GM23338 (cell line): Measurements from ENCODE around the gene NTRK3. TPM values are rescaled to one million over a fixed set of nuclear protein-coding genes. Genes with fewer than 3 reads are reported as not detected.

Experiments used
- ATAC-seq: fragments of 200-7000 bp; cut with Tn5 transposase; 3 replicates; pipeline ENCODE4 v1.9.1; 2020
- DNase-seq: peaks from one replicate; pipeline ENCODE4 v3.0.0-alpha.2; 2015; ENCODE audit warnings: low spot score
- H2AFZ ChIP-seq: fragments of 200-600 bp; sonication (generic); 2 replicates; pipeline ENCODE4 v1.8.0; 2016; ENCODE audit warnings: antibody characterized with exemption, mild to moderate bottlenecking, moderate library complexity
- H3F3A ChIP-seq: fragments of 200-600 bp; sonication (generic); replicated peaks from 2 replicates; pipeline ENCODE4 v1.8.0; 2017; ENCODE audit warnings: antibody characterized with exemption, mixed run types, low read depth
- H3K27ac ChIP-seq: fragments of 200-600 bp; sonication (generic); 2 replicates; pipeline ENCODE4 v1.6.1; 2016; ENCODE audit warnings: low read depth
- H3K27me3 ChIP-seq: fragments of 200-600 bp; sonication (generic); 2 replicates; pipeline ENCODE4 v1.8.0; 2016; ENCODE audit warnings: mild to moderate bottlenecking, mixed run types, moderate library complexity; ENCODE audit not compliant: insufficient read depth
- H3K36me3 ChIP-seq: fragments of 200-600 bp; sonication (generic); 2 replicates; pipeline ENCODE4 v1.8.0; 2016; ENCODE audit warnings: mild to moderate bottlenecking; ENCODE audit not compliant: insufficient read depth
- H3K4me1 ChIP-seq: fragments of 200-600 bp; sonication (generic); 2 replicates; pipeline ENCODE4 v1.8.0; 2016; ENCODE audit warnings: mild to moderate bottlenecking, moderate library complexity; ENCODE audit not compliant: insufficient read depth
- H3K4me2 ChIP-seq: fragments of 200-600 bp; sonication (generic); 2 replicates; pipeline ENCODE4 v1.7.1; 2017; ENCODE audit warnings: mixed run types
- H3K4me3 ChIP-seq: fragments of 200-600 bp; sonication (generic); 2 replicates; pipeline ENCODE4 v1.6.1; 2016; ENCODE audit warnings: mixed run types
- H3K79me2 ChIP-seq: fragments of 200-600 bp; sonication (generic); replicated peaks from 2 replicates; pipeline ENCODE4 v1.8.0; 2017; ENCODE audit warnings: mild to moderate bottlenecking; ENCODE audit not compliant: insufficient read depth
- H3K9me2 ChIP-seq: fragments of 200-600 bp; sonication (generic); 2 replicates; pipeline ENCODE4 v1.8.0; 2017; ENCODE audit not compliant: insufficient read depth
- H4K20me1 ChIP-seq: fragments of 200-600 bp; sonication (generic); replicated peaks from 2 replicates; pipeline ENCODE4 v1.8.0; 2017; ENCODE audit warnings: mild to moderate bottlenecking; ENCODE audit not compliant: insufficient read depth
- H3K27ac Mint-ChIP-seq: 2 replicates; pipeline ENCODE4 v1.8.0; 2020; ENCODE audit warnings: inconsistent platforms, mild to moderate bottlenecking, moderate library complexity, mixed read lengths
- H3K27me3 Mint-ChIP-seq: 3 replicates; pipeline ENCODE4 v1.8.0; 2022; ENCODE audit warnings: low read depth, mild to moderate bottlenecking, moderate library complexity, mixed read lengths, inconsistent platforms; ENCODE audit not compliant: insufficient read depth, poor library complexity
- H3K36me3 Mint-ChIP-seq: 3 replicates; pipeline ENCODE4 v1.8.0; 2021; ENCODE audit warnings: low read depth, mild to moderate bottlenecking, inconsistent platforms, moderate library complexity, mixed read lengths
- H3K4me1 Mint-ChIP-seq: 3 replicates; pipeline ENCODE4 v1.8.0; 2020; ENCODE audit warnings: mild to moderate bottlenecking, inconsistent platforms, mixed read lengths
- H3K4me3 Mint-ChIP-seq: 3 replicates; pipeline ENCODE4 v1.8.0; 2021; ENCODE audit warnings: moderate library complexity, mild to moderate bottlenecking, inconsistent platforms, mixed read lengths
- H3K9me3 Mint-ChIP-seq: 3 replicates; pipeline ENCODE4 v1.8.0; 2020; ENCODE audit warnings: moderate library complexity, mild to moderate bottlenecking, inconsistent platforms, mixed read lengths
- CREB1 ChIP-seq: fragments of 250-450 bp; sonication (Bioruptor Pico); IDR thresholded peaks from 2 replicates; pipeline ENCODE4 v1.5.0; 2020; ENCODE audit warnings: low read depth, mild to moderate bottlenecking, moderate library complexity
- EZH2 ChIP-seq: fragments of 200-600 bp; sonication (generic); IDR thresholded peaks from one replicate; pipeline ENCODE4 v1.8.0; 2017; ENCODE audit warnings: antibody characterized with exemption, mild to moderate bottlenecking, low read depth; ENCODE audit not compliant: unreplicated experiment
- EZH2phosphoT487 ChIP-seq: fragments of 200-600 bp; sonication (generic); IDR thresholded peaks from one replicate; pipeline ENCODE4 v1.8.1; 2018; ENCODE audit warnings: antibody characterized with exemption; ENCODE audit not compliant: unreplicated experiment
- JUNB ChIP-seq: IDR thresholded peaks from one replicate; pipeline ENCODE4 v1.6.1; 2016; ENCODE audit warnings: antibody characterized with exemption; ENCODE audit not compliant: unreplicated experiment
- NANOG ChIP-seq: IDR thresholded peaks from 2 replicates; pipeline ENCODE4 v1.6.1; 2016; ENCODE audit warnings: antibody characterized with exemption, borderline replicate concordance
- POLR2AphosphoS5 ChIP-seq: IDR thresholded peaks from 2 replicates; pipeline ENCODE4 v1.6.1; 2016; ENCODE audit warnings: antibody characterized with exemption, low read depth
- STAT1 ChIP-seq: IDR thresholded peaks from one replicate; pipeline ENCODE4 v1.6.1; 2016; ENCODE audit warnings: antibody characterized with exemption; ENCODE audit not compliant: unreplicated experiment
- ZNF114 ChIP-seq: fragments of 250-450 bp; sonication (Bioruptor Pico); IDR thresholded peaks from 2 replicates; pipeline ENCODE4 v1.5.0; 2020; ENCODE audit warnings: mild to moderate bottlenecking, moderate library complexity
- ZNF331 ChIP-seq: fragments of 250-450 bp; sonication (Bioruptor Pico); IDR thresholded peaks from 2 replicates; pipeline ENCODE4 v1.5.0; 2020; ENCODE audit warnings: low read depth, mild to moderate bottlenecking, moderate library complexity
- polyA plus RNA-seq: library from polyadenylated mRNA; unstranded; fragments of >200 nt; fragmentation: Nextera tagmentation; extraction: Ambion mirVana; gene quantifications from 2 replicates; pipeline ENCODE4 v1.2.1, GENCODE V29; 2016
- total RNA-seq: library from RNA; depleted of rRNA; stranded (reverse); fragments of >200 nt; shearing (Covaris generic); gene quantifications from 2 replicates; pipeline ENCODE4 v1.2.3, GENCODE V29; 2014
- TF ChIP-seq, protein P1 (sequence below): fragments of 250-450 bp; sonication (Bioruptor Pico); IDR thresholded peaks from 2 replicates; pipeline ENCODE4 v1.5.0; 2020; ENCODE audit warnings: mild to moderate bottlenecking, moderate library complexity
- TF ChIP-seq, protein P2 (sequence below): IDR thresholded peaks from one replicate; pipeline ENCODE4 v1.6.1; 2018; ENCODE audit warnings: antibody characterized with exemption; ENCODE audit not compliant: unreplicated experiment
- TF ChIP-seq, protein P3 (sequence below): IDR thresholded peaks from 2 replicates; pipeline ENCODE4 v1.6.1; 2016; ENCODE audit warnings: antibody characterized with exemption
- TF ChIP-seq, protein P4 (sequence below), 2 experiments: fragments of 200-600 bp in 1 of 2; sonication (generic) in 1 of 2; conservative IDR thresholded peaks; 2 replicates each; pipeline versions ENCODE4 v1.5.1 to v1.6.1; 2016 to 2017; ENCODE audit warnings: antibody characterized with exemption in 2 of 2, low read depth in 2 of 2, mild to moderate bottlenecking in 2 of 2, moderate library complexity in 1 of 2

Gene NTRK3
- total and polyA plus RNA-seq, 2 experiments from 2014 or later: 3.1 to 5.3 TPM

DNA sequence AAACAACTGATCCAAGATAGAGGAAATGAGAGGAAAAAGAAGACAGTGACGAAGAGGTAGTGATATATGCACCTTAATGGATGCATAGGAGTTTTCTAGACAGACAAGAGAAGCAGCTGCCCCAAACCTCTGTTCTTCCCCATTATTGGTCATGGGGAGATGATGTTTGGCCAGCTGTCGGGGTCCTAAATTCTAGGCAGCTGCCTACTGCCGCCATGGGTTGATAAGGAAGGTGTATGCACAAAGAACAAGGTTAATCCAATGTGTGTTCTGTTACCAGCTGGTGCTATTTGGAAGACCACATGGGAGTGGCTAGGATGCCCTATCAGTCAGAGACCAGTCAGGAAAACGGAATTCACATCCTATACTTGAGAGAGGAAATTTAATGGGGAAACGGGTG lies 47.4 kb downstream of the NTRK3 start:
- ATAC-seq (no peak), DNase-seq (no peak)
- H3K4me1 ChIP-seq: no peaks in the 10 kb centered on the region
- no peaks in the 10 kb centered on the region for H3K79me2 ChIP-seq
- no peak overlapping the region for H3K4me3 ChIP-seq
- H2AFZ ChIP-seq: no peak overlapping the region
- no peak overlapping the region for H3K4me2 ChIP-seq
- no peak overlapping the region for H3K27ac ChIP-seq
- no peak overlapping the region for H3K4me3 Mint-ChIP-seq
- peaks cover 8% of the 10 kb centered on the region for H3K4me1 Mint-ChIP-seq
- no peaks in the 10 kb centered on the region for H3K9me3 Mint-ChIP-seq
- peaks cover 7% of the 10 kb centered on the region for H3K27me3 Mint-ChIP-seq
- H4K20me1 ChIP-seq: no peaks in the 10 kb centered on the region
- no peaks in the 10 kb centered on the region for H3K36me3 Mint-ChIP-seq
- TF ChIP-seq, protein P1, sequence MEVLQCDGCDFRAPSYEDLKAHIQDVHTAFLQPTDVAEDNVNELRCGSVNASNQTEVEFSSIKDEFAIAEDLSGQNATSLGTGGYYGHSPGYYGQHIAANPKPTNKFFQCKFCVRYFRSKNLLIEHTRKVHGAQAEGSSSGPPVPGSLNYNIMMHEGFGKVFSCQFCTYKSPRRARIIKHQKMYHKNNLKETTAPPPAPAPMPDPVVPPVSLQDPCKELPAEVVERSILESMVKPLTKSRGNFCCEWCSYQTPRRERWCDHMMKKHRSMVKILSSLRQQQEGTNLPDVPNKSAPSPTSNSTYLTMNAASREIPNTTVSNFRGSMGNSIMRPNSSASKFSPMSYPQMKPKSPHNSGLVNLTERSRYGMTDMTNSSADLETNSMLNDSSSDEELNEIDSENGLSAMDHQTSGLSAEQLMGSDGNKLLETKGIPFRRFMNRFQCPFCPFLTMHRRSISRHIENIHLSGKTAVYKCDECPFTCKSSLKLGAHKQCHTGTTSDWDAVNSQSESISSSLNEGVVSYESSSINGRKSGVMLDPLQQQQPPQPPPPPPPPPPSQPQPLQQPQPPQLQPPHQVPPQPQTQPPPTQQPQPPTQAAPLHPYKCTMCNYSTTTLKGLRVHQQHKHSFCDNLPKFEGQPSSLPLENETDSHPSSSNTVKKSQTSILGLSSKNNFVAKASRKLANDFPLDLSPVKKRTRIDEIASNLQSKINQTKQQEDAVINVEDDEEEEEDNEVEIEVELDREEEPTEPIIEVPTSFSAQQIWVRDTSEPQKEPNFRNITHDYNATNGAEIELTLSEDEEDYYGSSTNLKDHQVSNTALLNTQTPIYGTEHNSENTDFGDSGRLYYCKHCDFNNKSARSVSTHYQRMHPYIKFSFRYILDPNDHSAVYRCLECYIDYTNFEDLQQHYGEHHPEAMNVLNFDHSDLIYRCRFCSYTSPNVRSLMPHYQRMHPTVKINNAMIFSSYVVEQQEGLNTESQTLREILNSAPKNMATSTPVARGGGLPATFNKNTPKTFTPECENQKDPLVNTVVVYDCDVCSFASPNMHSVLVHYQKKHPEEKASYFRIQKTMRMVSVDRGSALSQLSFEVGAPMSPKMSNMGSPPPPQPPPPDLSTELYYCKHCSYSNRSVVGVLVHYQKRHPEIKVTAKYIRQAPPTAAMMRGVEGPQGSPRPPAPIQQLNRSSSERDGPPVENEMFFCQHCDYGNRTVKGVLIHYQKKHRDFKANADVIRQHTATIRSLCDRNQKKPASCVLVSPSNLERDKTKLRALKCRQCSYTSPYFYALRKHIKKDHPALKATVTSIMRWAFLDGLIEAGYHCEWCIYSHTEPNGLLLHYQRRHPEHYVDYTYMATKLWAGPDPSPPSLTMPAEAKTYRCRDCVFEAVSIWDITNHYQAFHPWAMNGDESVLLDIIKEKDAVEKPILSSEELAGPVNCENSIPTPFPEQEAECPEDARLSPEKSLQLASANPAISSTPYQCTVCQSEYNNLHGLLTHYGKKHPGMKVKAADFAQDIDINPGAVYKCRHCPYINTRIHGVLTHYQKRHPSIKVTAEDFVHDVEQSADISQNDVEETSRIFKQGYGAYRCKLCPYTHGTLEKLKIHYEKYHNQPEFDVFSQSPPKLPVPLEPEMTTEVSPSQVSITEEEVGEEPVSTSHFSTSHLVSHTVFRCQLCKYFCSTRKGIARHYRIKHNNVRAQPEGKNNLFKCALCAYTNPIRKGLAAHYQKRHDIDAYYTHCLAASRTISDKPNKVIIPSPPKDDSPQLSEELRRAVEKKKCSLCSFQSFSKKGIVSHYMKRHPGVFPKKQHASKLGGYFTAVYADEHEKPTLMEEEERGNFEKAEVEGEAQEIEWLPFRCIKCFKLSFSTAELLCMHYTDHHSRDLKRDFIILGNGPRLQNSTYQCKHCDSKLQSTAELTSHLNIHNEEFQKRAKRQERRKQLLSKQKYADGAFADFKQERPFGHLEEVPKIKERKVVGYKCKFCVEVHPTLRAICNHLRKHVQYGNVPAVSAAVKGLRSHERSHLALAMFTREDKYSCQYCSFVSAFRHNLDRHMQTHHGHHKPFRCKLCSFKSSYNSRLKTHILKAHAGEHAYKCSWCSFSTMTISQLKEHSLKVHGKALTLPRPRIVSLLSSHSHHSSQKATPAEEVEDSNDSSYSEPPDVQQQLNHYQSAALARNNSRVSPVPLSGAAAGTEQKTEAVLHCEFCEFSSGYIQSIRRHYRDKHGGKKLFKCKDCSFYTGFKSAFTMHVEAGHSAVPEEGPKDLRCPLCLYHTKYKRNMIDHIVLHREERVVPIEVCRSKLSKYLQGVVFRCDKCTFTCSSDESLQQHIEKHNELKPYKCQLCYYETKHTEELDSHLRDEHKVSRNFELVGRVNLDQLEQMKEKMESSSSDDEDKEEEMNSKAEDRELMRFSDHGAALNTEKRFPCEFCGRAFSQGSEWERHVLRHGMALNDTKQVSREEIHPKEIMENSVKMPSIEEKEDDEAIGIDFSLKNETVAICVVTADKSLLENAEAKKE (CRISPR knock-in tag): no peak
- TF ChIP-seq ZNF331 (CRISPR knock-in tag): no peak
- TF ChIP-seq, protein P2, sequence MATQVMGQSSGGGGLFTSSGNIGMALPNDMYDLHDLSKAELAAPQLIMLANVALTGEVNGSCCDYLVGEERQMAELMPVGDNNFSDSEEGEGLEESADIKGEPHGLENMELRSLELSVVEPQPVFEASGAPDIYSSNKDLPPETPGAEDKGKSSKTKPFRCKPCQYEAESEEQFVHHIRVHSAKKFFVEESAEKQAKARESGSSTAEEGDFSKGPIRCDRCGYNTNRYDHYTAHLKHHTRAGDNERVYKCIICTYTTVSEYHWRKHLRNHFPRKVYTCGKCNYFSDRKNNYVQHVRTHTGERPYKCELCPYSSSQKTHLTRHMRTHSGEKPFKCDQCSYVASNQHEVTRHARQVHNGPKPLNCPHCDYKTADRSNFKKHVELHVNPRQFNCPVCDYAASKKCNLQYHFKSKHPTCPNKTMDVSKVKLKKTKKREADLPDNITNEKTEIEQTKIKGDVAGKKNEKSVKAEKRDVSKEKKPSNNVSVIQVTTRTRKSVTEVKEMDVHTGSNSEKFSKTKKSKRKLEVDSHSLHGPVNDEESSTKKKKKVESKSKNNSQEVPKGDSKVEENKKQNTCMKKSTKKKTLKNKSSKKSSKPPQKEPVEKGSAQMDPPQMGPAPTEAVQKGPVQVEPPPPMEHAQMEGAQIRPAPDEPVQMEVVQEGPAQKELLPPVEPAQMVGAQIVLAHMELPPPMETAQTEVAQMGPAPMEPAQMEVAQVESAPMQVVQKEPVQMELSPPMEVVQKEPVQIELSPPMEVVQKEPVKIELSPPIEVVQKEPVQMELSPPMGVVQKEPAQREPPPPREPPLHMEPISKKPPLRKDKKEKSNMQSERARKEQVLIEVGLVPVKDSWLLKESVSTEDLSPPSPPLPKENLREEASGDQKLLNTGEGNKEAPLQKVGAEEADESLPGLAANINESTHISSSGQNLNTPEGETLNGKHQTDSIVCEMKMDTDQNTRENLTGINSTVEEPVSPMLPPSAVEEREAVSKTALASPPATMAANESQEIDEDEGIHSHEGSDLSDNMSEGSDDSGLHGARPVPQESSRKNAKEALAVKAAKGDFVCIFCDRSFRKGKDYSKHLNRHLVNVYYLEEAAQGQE: no peak
- no peak for TF ChIP-seq ZNF114 (CRISPR knock-in tag)
- TF ChIP-seq, protein P3, sequence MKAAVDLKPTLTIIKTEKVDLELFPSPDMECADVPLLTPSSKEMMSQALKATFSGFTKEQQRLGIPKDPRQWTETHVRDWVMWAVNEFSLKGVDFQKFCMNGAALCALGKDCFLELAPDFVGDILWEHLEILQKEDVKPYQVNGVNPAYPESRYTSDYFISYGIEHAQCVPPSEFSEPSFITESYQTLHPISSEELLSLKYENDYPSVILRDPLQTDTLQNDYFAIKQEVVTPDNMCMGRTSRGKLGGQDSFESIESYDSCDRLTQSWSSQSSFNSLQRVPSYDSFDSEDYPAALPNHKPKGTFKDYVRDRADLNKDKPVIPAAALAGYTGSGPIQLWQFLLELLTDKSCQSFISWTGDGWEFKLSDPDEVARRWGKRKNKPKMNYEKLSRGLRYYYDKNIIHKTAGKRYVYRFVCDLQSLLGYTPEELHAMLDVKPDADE: no peak
- TF ChIP-seq CREB1 (CRISPR knock-in tag): no peak
- TF ChIP-seq NANOG: no peak
- TF ChIP-seq EZH2: no peak
- TF ChIP-seq, protein P4, sequence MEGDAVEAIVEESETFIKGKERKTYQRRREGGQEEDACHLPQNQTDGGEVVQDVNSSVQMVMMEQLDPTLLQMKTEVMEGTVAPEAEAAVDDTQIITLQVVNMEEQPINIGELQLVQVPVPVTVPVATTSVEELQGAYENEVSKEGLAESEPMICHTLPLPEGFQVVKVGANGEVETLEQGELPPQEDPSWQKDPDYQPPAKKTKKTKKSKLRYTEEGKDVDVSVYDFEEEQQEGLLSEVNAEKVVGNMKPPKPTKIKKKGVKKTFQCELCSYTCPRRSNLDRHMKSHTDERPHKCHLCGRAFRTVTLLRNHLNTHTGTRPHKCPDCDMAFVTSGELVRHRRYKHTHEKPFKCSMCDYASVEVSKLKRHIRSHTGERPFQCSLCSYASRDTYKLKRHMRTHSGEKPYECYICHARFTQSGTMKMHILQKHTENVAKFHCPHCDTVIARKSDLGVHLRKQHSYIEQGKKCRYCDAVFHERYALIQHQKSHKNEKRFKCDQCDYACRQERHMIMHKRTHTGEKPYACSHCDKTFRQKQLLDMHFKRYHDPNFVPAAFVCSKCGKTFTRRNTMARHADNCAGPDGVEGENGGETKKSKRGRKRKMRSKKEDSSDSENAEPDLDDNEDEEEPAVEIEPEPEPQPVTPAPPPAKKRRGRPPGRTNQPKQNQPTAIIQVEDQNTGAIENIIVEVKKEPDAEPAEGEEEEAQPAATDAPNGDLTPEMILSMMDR (conservative IDR thresholded peaks at IDR 0.05; ENCODE audit: low read depth in 2 of 2): no peak
- TF ChIP-seq STAT1: no peak
- TF ChIP-seq EZH2phosphoT487: no peak
- no peak for TF ChIP-seq POLR2AphosphoS5
- TF ChIP-seq JUNB: no peak
- H3K27ac Mint-ChIP-seq: no peak overlapping the region
- no peaks in the 10 kb centered on the region for H3K36me3 ChIP-seq
- H3F3A ChIP-seq: no peaks in the 10 kb centered on the region
- no peaks in the 10 kb centered on the region for H3K9me2 ChIP-seq
- H3K27me3 ChIP-seq: no peaks in the 10 kb centered on the region
